Subcutaneous adipose tissue (tissue), 4 donors: ENCODE results near the gene ZNF575. TPM values are rescaled to one million over a fixed set of nuclear protein-coding genes. Genes with fewer than 3 reads are reported as not detected.

Experiments
- total RNA-seq, 4 donors: library from RNA; depleted of rRNA; stranded (reverse); fragments of >200 nt; gene quantifications; one replicate each; pipeline ENCODE4 v1.1.0, GENCODE V29; 2016
- TF ChIP-seq, protein P1 (sequence below): fragments of 450-650 bp; IDR thresholded peaks from one replicate; pipeline ENCODE4 v1.5.1; 2016; ENCODE audit warnings: low read depth, mild to moderate bottlenecking, control low read depth, antibody characterized with exemption, moderate library complexity

Gene ZNF575
- total RNA-seq, 4 donors from 2014 or later = 0.44 to 3.2 TPM; not detected in 2

DNA sequence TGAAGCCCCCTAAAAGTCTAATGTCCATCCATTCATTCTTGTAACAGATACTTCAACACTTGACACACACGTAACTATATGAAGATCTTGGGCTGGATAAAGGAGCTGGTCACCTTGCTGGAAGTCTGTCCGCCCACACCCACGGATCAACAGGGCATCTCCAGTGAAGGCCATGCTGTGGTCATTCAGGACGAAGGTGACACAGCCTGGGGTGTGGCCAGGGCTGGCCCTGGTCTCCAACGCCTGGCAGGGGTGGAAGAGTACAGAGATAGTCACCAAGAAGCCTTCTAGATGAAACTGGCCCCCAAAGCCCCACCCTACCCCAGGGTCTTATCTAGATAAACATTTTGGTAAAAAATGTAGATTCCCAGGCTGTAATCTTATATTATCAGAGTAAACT lies 21.7 kb upstream of the ZNF575 start:
- TF ChIP-seq, protein P1, sequence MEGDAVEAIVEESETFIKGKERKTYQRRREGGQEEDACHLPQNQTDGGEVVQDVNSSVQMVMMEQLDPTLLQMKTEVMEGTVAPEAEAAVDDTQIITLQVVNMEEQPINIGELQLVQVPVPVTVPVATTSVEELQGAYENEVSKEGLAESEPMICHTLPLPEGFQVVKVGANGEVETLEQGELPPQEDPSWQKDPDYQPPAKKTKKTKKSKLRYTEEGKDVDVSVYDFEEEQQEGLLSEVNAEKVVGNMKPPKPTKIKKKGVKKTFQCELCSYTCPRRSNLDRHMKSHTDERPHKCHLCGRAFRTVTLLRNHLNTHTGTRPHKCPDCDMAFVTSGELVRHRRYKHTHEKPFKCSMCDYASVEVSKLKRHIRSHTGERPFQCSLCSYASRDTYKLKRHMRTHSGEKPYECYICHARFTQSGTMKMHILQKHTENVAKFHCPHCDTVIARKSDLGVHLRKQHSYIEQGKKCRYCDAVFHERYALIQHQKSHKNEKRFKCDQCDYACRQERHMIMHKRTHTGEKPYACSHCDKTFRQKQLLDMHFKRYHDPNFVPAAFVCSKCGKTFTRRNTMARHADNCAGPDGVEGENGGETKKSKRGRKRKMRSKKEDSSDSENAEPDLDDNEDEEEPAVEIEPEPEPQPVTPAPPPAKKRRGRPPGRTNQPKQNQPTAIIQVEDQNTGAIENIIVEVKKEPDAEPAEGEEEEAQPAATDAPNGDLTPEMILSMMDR = no peak

DNA sequence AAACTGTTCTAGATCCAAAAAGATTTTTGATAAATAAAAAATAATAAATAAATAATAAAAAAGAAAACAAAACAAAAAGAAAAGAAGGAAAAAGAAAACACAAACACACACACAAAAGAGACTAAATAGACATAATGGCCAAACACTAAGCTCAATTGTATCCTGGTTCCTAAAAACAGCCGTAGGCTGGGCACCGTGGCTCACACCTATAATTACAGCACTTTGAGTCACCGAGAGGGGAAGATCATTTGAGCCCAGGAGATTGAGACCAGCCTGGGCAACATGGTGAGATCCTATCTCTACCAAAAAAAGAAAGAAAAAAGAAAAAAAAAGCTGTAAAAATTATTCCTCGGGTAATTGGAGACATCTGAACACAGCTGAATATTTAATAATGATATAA lies 14.9 kb upstream of the ZNF575 start:
- TF ChIP-seq, protein P1 = no peak

- TF ChIP-seq, protein P1 = no peak
Observed at GRCh38 chr19:43519436-43520088, 13.4 kb upstream of the ZNF575 start.

DNA sequence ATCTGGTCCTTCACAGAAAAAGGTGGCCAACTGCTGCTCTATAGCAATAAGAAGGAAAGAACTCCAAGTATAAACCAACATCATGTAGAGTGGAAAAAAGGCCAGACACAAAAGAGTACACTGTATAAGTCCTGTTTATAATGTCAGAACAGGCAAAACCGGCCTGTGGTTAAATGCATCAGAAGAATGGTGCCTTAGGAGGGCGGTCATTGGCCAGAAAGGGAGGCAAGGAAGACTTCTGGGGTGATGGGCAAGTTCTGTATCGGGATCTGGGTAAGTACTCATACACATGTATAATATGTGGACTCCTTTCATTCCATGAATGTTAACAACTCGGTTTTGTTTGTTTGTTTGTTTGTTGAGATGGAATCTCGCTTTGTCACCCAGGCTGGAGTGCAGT lies 10.1 kb upstream of the ZNF575 start:
- TF ChIP-seq, protein P1 = no peak

GRCh38 chr19:43524922-43525835 lies 7.8 kb upstream of the ZNF575 start:
- TF ChIP-seq, protein P1 = no peak

DNA sequence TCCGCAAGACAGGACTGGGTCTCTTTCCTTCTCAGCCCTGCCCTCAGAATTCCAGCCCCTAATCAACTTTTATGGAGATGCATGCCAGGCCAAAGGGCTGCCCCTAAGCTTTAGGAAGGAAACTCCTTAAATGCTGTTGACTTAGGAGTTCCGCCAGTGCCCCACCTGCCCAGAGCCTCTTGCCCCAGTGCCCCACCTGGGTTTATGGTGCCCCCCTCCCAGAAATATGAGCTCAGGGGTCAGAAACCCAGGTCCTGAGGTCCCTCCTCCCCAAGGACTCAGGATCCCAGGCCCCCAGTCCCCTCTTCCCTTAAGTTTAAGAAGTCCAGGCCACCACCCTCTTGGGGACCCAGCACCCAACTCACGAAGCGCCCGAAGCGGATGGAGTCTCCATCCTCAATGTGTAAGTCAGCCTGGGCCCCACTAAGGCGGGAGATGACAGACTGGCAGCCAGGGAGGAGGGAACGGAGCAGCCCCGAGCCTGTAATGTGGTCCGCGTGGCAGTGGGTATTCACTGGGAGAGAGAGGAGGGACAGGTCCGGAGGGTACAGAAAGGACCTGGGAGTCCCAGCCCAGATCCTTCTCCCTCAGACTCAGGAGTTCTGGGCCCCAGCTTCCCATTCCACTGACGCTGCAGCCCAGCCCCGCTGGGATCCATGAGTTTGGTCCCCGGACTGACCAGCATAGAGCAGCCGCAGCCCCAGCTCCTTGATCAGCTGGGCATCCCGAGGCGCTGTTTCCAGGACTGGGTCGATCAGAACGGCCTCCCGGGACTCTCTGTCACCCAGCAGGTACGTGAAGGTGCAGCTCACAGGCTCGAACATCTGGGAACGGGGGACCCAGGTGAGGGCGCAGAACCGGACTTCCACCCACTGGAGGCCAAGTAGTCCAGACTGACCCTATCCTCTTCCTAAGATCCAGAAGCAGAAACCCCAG lies 6.9 kb upstream of the ZNF575 start:
- TF ChIP-seq, protein P1 = no peak
